Esophagus (tissue), 2 donors: ENCODE results near the gene ABCA1. TPM values are rescaled to one million over a fixed set of nuclear protein-coding genes. Genes with fewer than 3 reads are reported as not detected.

Experiments used
- H3K27ac ChIP-seq, 2 donors: one replicate each; pipeline ENCODE4 v1.5.1; 2013; ENCODE audit warnings: low read depth in 2 of 2, mild to moderate bottlenecking in 2 of 2, inconsistent platforms in 1 of 2, low read length in 1 of 2, moderate library complexity in 1 of 2
- H3K27me3 ChIP-seq, 2 donors: one replicate each; pipeline ENCODE4 v1.6.1; 2013; ENCODE audit warnings: low read length in 2 of 2, control low read depth in 1 of 2, mild to moderate bottlenecking in 1 of 2; ENCODE audit not compliant: insufficient read depth in 2 of 2, control insufficient read depth in 1 of 2
- H3K36me3 ChIP-seq, 2 donors: one replicate each; pipeline ENCODE4 v1.6.1; 2013; ENCODE audit warnings: low read length in 1 of 2; ENCODE audit not compliant: control insufficient read depth in 2 of 2, insufficient read depth in 2 of 2
- H3K4me1 ChIP-seq, 2 donors: one replicate each; pipeline ENCODE4 v1.6.1; 2013; ENCODE audit warnings: low read length in 1 of 2; ENCODE audit not compliant: control insufficient read depth in 2 of 2, insufficient read depth in 2 of 2
- H3K4me3 ChIP-seq, 2 donors: one replicate each; pipeline ENCODE4 v1.5.1; 2013; ENCODE audit warnings: low read length in 2 of 2, mild to moderate bottlenecking in 2 of 2, low read depth in 1 of 2, moderate library complexity in 1 of 2
- H3K9me3 ChIP-seq, 2 donors: one replicate each; pipeline ENCODE4 v1.6.1; 2013; ENCODE audit warnings: mild to moderate bottlenecking in 2 of 2, low read depth in 1 of 2, low read length in 1 of 2, moderate library complexity in 1 of 2; ENCODE audit not compliant: control insufficient read depth in 2 of 2, insufficient read depth in 1 of 2
- WGBS, 2 donors: extraction: QIAGEN DNeasy Blood & Tissue Kit; methylation state at CpG; one replicate each; pipeline ENCODE4 v1.1.7; 2013; 5-methylcytosine and 5-hydroxymethylcytosine counted together
- polyA plus RNA-seq, 2 donors: library from polyadenylated mRNA; stranded (reverse); fragments of 200-250 nt; gene quantifications; one replicate each; pipeline ENCODE4 v1.2.3, GENCODE V29; 2013
- donor health status: healthy with polysubstance abuse.
- donor health status: Bipolar disorder and iron deficiency.

The ABCA1 gene
- polyA plus RNA-seq, 2 donors = 2.7 to 2.9 TPM

DNA sequence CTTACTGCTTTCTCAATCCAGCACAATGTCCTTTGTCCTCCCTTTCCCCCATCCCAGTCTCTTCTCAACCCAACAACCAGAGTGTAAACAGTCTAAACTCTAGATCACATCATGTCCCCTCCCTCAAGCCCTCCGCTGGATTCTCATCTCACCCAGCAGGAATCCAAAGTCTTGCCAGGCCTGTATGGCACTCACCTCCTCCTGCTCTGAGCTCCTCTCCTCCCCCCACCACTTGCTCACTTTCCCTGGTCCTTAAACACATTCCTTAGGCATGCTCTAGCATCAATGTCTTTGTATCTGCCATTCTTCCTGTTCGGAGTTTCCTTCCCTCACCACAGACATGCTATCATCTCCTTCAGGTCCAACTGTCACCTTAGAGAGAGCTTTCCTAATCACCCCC, 85.3 kb downstream of the ABCA1 start:
- Histone ChIP-seq H3K4me3 (no peak overlapping the region), H3K27me3 (no peaks in the 10 kb centered on the region), H3K36me3 (peaks cover 0 to 10% of the 10 kb centered on the region in 2 donors), H3K9me3 (no peaks in the 10 kb centered on the region), H3K27ac (no peak overlapping the region), H3K4me1 (no peaks in the 10 kb centered on the region)
- 85 to 91% methylated on average over 2 of the region's 2 CpGs for WGBS, 2 donors

DNA sequence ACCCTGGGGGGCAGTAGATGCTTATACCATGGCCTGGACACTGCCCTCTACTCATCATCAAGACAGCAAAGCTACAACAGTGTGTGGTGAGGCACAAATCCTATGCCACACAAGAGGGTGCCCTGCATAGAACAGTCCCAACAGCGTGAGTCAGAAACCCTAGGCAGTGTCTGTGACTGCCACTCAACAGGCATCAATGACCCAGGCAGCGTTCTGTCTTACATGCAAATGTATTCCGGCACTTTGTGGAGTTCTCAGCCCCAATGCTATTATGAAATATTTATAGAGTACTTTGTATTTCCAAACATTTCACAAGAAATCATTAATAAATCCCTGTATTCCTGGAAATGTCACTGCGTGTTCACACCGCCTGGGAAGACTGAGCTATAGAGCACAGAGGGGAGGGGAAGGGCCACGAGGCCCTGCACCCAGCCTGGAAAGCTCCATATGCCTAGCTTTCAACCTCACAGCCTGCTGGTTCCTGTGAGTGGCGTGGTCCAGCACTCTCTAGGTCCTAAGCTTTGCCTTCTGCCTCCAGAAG, 86.3 kb downstream of the ABCA1 start:
- no peak overlapping the region for H3K4me3 ChIP-seq
- H3K36me3 ChIP-seq = peaks cover 0 to 17% of the 10 kb centered on the region in 2 donors
- WGBS, 2 donors = 72 to 74% methylated on average over 7 of the region's 7 CpGs
- H3K4me1 ChIP-seq = no peaks in the 10 kb centered on the region
- no peaks in the 10 kb centered on the region for H3K27me3 ChIP-seq
- no peaks in the 10 kb centered on the region for H3K9me3 ChIP-seq
- H3K27ac ChIP-seq = no peak overlapping the region

DNA sequence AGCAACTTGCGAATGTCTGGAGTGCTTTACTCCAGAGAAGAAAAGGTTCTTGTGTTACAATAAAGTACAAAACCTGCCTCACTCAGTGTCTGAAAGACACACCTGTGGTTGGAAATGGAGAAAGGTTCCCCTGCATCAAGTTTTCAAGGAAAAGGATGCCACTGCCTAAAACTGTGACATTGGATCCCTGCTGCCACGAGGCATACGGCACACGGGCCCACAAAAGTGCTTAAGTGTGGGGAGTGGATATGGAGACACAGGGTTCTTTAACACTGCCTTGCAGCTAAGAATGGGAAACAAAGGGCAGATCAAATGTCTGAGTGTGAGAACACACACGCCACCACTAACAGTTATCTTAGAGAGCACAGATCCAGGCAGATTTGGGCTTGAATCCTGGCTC, 89.0 kb downstream of the ABCA1 start:
- H3K27ac ChIP-seq = no peak overlapping the region
- no peaks in the 10 kb centered on the region for H3K4me1 ChIP-seq
- no peak overlapping the region for H3K4me3 ChIP-seq
- peaks cover 0 to 23% of the 10 kb centered on the region in 2 donors for H3K36me3 ChIP-seq
- WGBS, 2 donors = 91 to 93% methylated on average over 5 of the region's 5 CpGs
- no peaks in the 10 kb centered on the region for H3K9me3 ChIP-seq
- H3K27me3 ChIP-seq = no peaks in the 10 kb centered on the region

DNA sequence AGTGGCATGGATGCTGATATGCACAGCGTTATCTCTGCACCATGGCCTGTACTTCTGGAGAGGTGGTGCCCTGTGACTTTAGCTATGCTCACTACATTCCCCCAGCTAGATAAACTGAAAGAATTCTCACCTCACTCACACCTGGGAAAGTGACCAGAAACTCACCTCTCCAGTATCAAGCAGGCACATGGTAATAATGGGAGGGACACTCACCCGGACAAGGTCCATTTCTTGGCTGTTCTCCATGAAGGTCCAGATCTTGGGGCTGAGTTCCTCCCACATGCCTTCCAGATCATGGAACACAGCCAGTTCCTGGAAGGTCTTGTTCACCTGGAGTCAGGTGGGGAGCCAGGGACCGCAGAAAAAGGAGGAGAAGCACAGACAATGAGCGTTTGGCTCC, 91.2 kb downstream of the ABCA1 start:
- Histone ChIP-seq H3K4me1 (no peaks in the 10 kb centered on the region), H3K27me3 (no peaks in the 10 kb centered on the region), H3K9me3 (no peaks in the 10 kb centered on the region), H3K4me3 (no peak overlapping the region), H3K36me3 (peaks cover 0 to 22% of the 10 kb centered on the region in 2 donors), H3K27ac (no peak overlapping the region)
- whole genome bisulfite sequencing, 2 donors = 69 to 84% methylated on average over 4 of the region's 4 CpGs

DNA sequence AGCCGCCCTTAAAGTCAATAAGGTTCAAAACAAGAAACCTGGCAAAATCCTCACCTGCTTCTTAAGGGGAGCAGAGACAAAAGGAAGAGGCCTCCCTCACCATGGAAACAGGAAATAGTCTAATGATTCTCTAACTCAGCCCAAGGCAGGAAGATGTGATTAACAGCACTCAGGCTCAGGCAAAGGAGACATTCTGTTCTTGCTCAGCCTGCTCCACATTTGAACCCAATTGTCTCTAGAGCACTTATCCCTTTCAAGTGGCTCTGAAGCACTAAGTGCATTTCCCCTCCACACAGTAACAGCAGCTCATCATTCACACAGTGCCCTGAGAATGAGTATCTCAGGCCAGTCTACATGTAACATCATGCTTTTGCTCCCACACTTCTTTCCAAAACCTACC, 91.7 kb downstream of the ABCA1 start:
- Histone ChIP-seq H3K4me1 (no peaks in the 10 kb centered on the region), H3K27ac (no peak overlapping the region), H3K9me3 (no peaks in the 10 kb centered on the region), H3K27me3 (no peaks in the 10 kb centered on the region), H3K4me3 (no peak overlapping the region), H3K36me3 (peaks cover 0 to 25% of the 10 kb centered on the region in 2 donors)
- 79 to 80% methylated on average over 1 of the region's 1 CpG for WGBS, 2 donors

DNA sequence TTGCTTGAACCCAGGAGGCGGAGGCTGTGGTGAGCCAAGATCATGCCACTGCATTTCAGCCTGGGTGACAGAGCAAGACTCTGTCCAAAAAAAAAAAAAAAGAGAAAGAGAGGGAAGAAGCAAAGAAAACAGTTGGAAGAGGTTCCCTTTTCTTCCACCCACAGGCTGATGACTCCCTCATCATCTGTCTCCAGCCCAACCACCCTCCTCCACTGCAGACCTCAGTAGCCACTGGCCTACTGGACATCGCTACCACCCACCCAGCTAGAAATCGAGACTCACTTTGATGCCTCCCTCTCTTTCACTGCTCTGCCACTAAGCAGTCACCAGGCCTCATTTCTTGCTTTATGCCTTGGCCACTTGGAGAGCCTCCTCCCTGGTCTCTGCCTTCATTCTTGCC, 92.8 kb downstream of the ABCA1 start:
- H3K9me3 ChIP-seq = no peaks in the 10 kb centered on the region
- H3K36me3 ChIP-seq = peaks cover 0 to 25% of the 10 kb centered on the region in 2 donors
- 91 to 92% methylated on average over 3 of the region's 3 CpGs for WGBS, 2 donors
- no peak overlapping the region for H3K27ac ChIP-seq
- H3K27me3 ChIP-seq = no peaks in the 10 kb centered on the region
- no peaks in the 10 kb centered on the region for H3K4me1 ChIP-seq
- H3K4me3 ChIP-seq = no peak overlapping the region

DNA sequence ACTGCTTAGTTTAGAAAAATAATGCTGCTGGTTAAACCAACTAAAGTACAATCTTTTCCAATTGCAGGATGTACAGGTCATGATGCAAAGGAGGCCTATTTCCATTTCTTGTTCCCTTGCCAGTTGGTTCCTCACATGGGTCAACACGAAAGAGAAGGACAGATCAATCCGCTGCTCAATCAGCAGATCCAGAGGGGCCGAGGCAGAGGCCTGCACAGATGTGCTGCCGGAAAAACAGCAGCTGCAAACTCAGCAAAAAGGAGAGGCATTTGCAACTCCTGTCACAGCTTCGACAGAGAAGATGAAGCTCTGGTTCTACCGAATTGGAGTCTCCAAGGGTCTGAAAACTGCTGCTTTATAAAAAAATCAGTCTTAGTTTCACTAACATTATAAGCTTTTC, 94.3 kb downstream of the ABCA1 start:
- Histone ChIP-seq H3K4me3 (no peak overlapping the region), H3K36me3 (peaks cover 4 to 26% of the 10 kb centered on the region in 2 donors), H3K4me1 (no peaks in the 10 kb centered on the region), H3K27ac (no peak overlapping the region), H3K9me3 (no peaks in the 10 kb centered on the region), H3K27me3 (no peaks in the 10 kb centered on the region)
- 71 to 80% methylated on average over 6 of the region's 6 CpGs for WGBS, 2 donors

DNA sequence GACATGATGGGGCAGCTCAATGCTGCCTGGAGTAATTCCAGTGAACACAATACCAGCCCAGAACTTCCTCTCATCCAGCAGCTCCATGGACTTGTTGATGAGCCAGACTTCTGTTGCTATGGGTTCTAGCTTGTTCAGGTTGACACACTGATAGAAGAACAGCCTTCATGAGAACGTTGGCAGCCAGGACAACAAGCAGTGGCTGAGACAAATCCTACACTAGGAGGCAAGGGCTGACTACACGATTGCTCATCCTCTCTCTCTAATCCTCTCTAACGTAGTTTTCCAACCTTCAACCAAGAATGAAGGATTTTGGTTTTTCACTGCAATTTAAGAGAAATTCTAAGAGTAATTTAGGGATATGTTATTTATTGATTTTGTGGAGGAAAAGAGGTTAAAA, 96.3 kb downstream of the ABCA1 start:
- Histone ChIP-seq H3K4me3 (no peak overlapping the region), H3K27me3 (no peaks in the 10 kb centered on the region), H3K36me3 (peaks cover 9 to 29% of the 10 kb centered on the region in 2 donors), H3K9me3 (no peaks in the 10 kb centered on the region), H3K27ac (no peak overlapping the region), H3K4me1 (no peaks in the 10 kb centered on the region)
- 50 to 72% methylated on average over 3 of the region's 3 CpGs for WGBS, 2 donors

DNA sequence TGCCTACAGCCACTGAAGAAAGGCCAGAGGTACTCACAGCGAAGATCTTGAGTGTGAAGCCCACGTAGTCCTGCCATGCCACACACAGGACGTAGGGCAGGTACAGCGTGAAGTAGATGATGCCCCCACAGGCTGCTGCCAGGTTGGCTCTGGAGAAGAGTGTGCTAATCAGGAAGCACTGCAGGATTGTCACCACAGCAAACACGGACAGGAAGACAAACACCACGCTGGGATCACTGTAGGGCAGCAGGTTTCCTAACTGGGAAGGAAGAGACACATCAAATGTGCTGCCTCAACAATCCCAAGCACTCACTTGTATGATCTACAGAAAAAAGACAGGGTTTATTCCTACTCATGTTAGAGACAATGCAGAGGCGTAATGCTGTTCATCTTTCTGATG, 101.0 kb downstream of the ABCA1 start:
- H3K27ac ChIP-seq = no peak overlapping the region
- no peak overlapping the region for H3K4me3 ChIP-seq
- WGBS, 2 donors = 84 to 88% methylated on average over 7 of the region's 7 CpGs
- no peaks in the 10 kb centered on the region for H3K27me3 ChIP-seq
- no peaks in the 10 kb centered on the region for H3K9me3 ChIP-seq
- peaks cover 22 to 47% of the 10 kb centered on the region in 2 donors for H3K36me3 ChIP-seq
- no peaks in the 10 kb centered on the region for H3K4me1 ChIP-seq

DNA sequence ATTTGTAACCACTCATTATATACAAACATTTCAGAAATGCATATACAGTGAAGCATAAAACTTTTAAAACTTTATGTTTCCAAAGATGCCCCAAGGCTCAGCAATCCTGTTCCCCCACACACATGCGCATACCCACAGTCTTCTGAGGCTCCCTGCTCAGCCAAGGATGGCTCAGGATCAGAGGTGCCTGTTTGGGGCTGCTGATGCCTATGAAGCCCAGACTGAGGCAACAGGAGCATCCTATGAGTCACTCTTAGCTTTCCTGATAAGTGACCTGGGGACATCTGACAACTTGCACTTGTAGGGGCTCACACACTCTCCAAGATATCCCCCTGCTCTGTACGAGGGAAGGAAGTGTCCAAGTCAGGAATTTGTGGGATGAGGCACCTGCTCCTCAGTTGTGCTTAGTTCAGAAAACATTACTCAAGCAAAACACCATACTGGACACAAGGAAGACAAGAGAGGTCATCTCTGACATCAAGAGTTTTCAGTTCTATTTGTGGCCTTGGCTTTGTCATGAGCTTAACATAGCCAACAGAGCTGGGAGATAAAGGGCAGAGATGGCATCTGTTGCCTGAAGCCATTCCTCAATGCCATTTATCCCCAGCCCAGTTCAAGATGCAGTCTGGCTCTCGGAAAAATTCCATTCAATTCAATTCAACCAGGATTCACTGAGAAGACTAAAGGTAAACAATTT, 101.7 kb downstream of the ABCA1 start:
- 82 to 87% methylated on average over 3 of the region's 3 CpGs for WGBS, 2 donors
- Histone ChIP-seq H3K27ac (no peak overlapping the region), H3K9me3 (no peaks in the 10 kb centered on the region), H3K4me3 (no peak overlapping the region), H3K36me3 (peaks cover 22 to 45% of the 10 kb centered on the region in 2 donors), H3K27me3 (no peaks in the 10 kb centered on the region), H3K4me1 (no peaks in the 10 kb centered on the region)
